Left kidney (tissue), 2 donors: ENCODE results near the gene CAMK2A. TPM values are rescaled to one million over a fixed set of nuclear protein-coding genes. Genes with fewer than 3 reads are reported as not detected.

Source experiments
- DNase-seq: peaks from one replicate; pipeline ENCODE4 v3.0.0-alpha.2; 2013
- polyA plus RNA-seq: library from polyadenylated mRNA; unstranded; fragments of 120-200 nt; gene quantifications from one replicate; pipeline ENCODE4 v1.2.1, GENCODE V29; 2013; ENCODE audit not compliant: insufficient read length

Gene CAMK2A
- polyA plus RNA-seq, 1 donor, result 4.6 TPM

- no peak for DNase-seq
These were observed 11.1 kb upstream of the CAMK2A start for GRCh38 chr5:150300496-150301169.

DNA sequence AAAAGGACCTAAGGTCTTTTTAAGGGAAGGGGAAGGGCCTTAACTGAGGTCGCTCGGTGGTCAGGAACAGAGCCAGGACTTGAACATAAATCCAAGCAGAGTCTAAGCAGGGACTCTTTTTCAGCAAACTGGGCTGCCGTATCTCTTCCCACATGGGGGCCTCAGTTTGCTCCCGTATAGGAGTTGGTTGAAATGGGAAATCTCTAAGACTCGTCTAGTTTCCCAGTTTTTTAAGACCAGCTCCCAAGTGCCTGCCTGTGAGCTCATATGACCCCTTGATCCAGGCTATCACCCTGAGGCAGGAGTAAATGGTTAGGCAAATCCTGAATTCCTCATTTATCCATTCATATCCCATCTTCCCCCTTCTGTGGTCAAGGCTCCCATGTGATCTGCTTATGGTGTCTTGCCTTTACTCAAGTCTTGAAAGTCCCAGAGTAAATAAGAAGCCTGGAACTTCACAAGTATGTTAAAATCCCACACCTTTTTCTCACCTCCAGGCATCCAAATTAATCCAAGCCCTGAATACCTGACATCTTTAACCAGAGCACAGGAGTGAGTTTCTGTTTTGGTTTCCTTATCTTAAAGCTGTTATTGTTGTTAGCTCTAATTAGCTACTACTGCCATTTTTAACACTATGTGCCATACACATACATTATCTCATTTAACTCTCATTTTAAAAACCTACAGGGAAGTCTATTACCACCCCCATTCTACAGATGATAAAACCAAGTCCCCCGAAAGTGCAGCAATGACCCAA lies 10.2 kb upstream of the CAMK2A start:
- no peak for DNase-seq

- no peak for DNase-seq
These were observed 9.3 kb upstream of the CAMK2A start for GRCh38 chr5:150298701-150299451.

GRCh38 chr5:150297934-150298595 lies 8.5 kb upstream of the CAMK2A start:
- no peak for DNase-seq

DNA sequence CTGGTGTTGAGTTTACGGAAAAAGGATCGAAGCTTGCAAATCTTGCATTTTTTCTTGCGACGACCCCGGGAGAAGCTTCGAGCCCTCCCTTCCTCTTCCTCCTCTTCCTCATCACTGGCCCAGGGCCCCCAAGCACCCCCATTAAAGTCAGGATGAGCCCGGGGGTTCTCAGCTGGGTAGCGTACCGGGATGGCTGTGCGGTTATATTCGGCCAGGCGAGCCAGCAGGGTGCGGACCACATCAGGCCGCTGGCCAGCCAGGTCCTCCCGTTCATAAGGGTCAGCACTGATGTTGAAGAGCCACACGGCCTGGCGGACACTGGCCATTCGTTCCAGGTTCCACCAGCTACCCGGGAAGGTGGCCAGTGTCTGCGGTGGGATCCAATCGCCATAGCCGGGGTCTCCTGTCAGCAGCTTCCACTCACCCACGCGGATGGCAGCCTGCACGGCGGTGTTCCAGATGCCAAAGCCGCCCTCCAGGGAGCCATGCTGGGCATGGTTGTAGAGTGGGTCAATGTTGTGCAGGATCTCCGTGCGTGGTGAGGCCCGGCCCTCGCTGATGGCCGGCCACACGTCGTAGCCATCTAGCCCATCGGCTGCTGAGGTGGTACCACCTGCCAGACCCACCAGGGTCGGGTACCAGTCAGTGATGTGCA lies 7.8 kb upstream of the CAMK2A start:
- no peak for DNase-seq

DNA sequence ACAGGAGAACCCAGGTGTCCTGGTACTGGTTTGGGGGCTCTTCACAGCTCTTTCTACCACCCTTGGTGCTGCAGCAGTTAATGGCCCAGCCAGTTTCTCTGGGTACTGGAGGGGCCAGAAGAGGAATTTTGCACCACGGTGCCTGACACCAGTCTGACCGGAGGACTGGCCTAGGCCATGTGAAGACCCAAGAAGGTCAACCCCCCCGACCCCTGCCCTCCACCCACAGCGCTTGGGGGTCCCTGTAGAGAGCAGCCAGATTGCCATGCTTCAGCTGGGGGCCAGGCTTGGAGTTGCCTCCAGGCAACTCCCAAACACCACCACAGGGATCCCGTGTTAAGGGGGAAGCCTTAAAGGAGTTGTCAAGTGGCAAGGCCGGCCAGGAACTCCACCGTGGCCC lies 6.9 kb upstream of the CAMK2A start:
- no peak for DNase-seq

DNA sequence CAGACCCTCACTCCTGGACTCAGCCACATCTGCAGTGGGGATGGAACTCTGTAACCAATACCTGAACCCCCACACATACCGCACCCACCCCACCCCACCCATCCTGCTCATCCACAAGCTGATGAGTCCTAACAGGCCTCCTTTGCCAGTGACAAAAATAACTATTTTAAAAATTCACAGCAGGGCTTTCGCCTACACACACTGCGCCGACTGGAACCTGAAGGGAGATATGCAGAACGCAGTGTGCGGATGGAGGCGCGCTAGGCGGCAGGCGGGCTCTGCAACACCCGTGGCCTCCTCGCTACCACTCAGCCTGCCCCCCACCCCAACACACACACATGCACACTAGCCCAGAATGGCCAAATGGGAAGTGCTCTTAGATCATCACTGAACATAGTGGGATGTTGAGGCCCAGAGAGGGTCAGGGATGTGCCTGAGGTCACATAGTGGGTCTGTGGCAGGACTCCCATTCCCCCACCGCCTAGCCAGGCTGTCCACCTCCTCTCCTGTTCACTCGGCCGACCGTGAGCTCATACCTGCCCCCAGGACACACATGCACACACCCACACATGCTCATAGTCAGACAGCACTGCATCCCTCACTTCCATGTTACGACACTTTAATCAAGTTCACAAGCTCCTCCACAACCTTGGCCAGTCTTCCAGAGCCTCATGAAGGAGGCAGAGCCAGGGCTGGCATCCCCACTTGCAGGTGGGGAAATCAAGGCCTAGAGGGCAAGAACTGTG lies 6.3 kb upstream of the CAMK2A start:
- DNase-seq, result no peak

DNA sequence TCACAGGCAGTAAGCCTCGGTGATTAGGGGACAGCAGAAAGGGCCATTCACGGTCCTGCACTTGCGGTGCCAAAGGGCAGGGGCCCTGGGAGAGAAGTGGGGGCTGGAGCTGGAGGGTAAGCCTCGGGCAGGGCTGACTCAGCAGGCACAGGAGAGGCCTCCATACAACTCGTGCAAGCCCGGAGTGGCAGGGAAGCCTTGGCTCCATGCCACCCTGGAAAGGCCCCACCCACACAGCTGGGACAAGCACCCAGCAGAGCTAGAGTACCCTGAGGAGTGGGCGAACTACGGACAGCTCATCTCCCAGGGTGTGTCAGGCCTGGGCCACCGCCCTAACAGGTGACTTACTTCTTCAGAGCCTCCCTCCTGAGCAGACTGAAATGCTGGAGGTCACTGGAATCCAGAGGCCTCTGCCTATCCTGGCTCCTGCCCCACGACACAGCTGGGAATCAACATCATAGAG lies 5.6 kb upstream of the CAMK2A start:
- DNase-seq, result no peak

DNA sequence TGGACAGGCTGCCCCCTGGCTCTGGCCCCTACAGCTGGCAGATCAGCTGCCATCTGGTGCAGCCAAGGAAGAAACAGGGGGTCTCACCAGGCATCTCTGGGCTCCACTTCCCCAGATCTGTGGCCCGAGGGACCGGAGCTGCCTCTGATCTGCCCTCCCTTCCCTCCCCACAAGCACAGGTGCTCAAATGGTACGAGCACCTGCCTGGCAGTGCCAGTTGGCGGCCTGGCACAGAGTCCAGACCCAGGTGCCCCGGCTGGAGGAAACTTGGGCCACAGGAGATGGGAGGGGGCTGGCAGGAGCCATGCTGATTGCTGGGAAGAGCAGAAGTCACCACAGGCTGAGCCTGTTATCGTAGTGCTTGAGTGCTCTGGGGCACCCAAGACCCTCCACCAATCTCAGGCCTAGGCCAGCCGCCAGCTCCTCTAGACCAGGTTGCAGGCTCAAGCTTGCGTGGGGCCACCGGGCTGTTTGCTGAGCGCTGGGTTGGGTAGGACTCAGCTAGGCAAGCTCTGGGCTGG lies 5.0 kb upstream of the CAMK2A start:
- DNase-seq, result no peak

DNA sequence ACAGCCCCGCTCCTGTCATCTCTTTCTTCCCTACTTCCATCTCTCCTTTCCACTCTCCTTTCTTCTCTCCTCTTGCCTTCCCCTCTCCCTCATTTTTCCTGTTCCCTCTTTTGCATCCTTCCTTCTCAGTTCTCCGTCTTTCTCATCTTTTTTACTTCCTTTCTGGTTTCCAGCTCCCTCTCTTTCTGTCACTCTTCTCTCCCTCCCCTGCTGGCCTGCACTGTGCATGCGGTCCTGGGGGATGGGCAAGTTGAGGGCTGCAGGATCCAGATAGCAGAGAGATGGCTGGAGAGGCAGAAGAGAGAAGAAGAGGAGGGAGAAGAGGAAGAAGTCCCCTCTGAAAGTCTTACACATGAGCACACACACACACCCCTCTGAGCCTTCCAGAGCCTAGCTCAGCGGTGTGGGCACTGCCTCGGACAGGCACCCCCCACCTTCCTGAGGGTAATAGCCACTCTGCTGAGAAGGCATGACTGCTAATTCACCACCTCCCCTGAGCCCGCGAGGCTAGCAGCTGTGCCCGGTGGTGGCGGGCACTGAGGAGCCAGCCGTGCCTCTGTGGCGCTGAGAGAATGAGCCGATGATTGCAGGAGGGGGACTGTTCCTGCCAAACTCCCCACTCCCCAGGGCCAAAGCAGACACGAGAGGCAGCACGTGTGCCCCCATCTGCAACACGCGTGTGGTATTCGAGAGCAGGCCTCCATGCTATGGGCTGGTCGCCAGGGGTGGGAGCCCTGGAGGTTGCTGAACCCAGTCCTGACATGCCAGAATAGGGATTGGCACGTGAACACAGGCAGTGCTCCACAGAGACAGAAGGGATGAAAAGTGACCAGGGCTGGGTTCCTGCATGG lies 3.7 kb upstream of the CAMK2A start:
- DNase-seq, result no peak

GRCh38 chr5:150291388-150292385 lies 2.1 kb upstream of the CAMK2A start:
- DNase-seq, result no peak

DNA sequence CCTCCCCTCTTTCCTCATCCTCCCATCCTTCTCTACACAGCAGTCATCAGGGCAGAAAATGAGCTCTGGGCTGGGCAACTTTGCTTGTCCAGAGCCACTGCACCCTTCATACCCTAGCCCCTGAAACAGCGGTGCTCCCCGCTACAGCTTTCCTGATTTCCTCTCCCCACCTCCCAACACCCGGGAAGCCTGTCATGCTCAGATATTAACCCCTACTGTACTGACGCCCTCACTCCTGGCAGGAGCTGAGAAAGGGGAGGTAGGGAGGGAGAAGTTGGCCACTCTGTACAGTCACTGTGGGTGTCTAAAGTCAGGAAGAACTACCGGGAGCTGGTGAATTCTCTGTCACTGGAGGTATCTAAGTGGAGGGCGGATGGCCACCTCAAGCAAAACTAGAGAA lies 782 bp downstream of the CAMK2A start:
- no peak for DNase-seq

DNA sequence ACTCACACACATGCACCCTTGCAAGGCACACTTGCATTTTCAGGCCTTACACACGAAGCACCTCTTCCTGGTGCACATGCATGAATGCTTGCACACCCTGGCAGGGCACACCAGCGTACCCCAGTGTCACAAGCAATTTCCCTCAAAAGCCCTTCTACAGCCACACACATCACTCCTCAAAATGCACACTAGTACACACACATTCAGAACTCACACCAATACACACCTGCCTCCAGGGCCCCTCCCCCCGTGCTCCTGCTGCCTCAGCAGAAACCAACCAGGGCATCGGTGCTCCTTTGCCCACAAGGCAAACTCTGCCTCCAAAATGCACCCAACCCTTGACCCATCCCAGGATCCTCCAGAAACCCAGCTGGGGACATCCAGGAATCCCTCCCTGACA lies 1.2 kb downstream of the CAMK2A start:
- no peak for DNase-seq

DNA sequence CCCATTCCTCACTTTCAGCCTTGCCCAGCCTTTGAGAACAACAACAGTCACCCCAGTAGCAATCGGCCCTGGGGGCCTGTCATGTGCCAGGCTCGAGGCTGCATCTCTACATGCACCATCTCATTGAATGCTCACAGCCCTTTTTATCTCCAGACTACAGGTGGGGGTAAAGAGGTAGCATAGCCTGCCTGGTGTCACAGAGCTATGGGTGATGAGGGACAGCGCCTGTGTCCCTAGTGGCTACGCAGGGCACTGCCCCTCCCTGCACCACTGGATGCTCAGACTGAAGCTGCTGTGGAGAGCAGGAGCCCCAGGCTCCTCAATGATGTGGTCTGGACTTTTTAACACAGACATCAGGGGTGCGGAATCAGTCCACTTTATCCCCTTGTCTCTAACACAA lies 2.8 kb downstream of the CAMK2A start:
- no peak for DNase-seq

DNA sequence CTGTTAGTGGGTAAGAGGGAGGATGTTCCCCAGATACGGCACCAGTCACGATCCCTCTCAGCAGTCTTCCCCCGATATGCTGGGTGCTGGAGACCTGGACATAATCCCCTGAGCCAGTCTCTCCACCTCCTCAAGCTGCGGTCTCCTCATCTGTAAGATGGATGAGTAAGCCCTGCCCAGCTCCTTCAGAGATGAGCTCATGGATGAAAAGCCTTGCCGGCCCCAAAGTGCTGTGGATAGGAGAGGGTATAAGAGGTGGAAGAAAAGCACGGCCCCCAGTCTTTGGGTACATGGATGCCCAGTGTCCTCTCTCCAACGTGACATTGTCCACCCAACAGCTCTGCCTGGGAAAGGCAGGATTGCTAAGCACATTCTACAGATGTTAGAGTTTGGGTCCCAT lies 4.5 kb downstream of the CAMK2A start:
- no peak for DNase-seq

DNA sequence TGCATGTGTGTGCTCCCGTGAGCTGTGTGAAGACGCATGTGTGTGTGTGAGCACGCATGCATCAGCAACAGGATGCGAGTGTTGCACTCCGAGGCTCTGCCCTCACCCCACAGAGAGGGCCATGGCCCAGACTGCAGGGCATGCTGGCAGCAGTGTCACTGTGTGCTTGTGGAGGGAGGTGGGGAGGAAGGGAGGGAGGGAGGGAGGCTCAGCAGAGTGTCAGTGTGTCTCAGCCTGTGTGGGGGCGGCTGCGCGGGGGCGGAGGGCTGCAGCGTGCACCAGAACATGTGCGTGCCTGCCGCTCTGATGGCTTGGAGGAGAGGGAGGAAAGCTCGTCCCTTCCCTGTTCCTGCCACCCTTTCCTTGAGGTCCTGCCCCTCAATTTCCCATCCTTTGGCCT lies 5.3 kb downstream of the CAMK2A start:
- DNase-seq, result no peak

- DNase-seq, result no peak
These were observed 5.7 kb downstream of the CAMK2A start for GRCh38 chr5:150283904-150284303.

- no peak for DNase-seq
These were observed 7.6 kb downstream of the CAMK2A start for GRCh38 chr5:150281987-150282386.
